Stimulated activated naive CD4-positive, alpha-beta T cell (primary cell): ENCODE measurements around the gene LACC1.
A peak's percentile ranks its signal among the peaks of the same experiment; 100 is the strongest.

Experiments
- DNase-seq, 6 experiments: peaks; one replicate each; lab custom pipeline; 2025; lab: John Stamatoyannopoulos, UW

Gene LACC1

GRCh38 chr13:43879755-43880181 is at the start of gene LACC1:
LACC1 (plus strand) TSS chr13:43879904; CDS start chr13:43880986, 1,082 bp downstream.
- peak in 4 of 6 experiments; percentile 8 to 55 (median 44) for DNase-seq

DNA sequence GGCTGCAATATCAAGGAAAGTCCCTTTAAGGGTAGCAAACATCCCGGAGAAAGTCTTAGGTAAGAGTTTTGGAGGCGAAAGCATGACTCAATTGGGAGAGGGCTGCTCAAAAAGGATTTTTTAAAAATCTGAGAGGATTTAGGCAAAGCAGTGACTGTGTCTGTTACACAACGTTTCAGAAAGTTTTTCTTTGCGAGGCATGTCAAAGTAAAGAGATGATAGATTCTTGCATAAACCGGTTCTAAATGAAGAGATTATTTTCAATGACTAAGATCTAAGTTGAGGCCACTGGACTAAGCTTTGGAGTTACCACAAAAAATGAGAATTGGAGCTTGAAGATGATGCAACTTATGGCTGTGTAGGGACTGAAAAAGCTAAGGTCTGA is 49.2 kb upstream of the LACC1 start:
- no peak for DNase-seq

- DNase-seq: no peak
These were observed 48.6 kb upstream of the LACC1 start for GRCh38 chr13:43831088-43831487.

GRCh38 chr13:43835701-43836100 is 44.0 kb upstream of the LACC1 start:
- DNase-seq: no peak

DNA sequence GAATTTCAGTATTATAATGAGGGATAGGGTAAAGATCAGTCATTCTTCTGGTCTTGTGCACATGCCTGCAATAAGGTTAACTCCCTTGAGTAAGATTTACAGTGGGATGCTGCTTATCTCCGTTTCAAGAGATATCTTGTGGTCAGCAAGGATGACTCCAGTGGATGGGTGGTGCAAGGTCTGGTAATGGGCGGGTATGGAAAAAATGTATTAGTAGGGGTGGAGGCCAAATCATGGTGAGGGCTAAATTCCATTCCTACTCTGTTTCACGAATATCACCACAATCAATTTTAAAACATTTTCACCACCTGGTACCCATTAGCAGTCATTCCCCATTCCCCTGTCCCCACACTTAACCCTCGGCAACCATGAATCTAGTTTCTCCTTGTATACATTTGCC is 40.8 kb upstream of the LACC1 start:
- DNase-seq: no peak

DNA sequence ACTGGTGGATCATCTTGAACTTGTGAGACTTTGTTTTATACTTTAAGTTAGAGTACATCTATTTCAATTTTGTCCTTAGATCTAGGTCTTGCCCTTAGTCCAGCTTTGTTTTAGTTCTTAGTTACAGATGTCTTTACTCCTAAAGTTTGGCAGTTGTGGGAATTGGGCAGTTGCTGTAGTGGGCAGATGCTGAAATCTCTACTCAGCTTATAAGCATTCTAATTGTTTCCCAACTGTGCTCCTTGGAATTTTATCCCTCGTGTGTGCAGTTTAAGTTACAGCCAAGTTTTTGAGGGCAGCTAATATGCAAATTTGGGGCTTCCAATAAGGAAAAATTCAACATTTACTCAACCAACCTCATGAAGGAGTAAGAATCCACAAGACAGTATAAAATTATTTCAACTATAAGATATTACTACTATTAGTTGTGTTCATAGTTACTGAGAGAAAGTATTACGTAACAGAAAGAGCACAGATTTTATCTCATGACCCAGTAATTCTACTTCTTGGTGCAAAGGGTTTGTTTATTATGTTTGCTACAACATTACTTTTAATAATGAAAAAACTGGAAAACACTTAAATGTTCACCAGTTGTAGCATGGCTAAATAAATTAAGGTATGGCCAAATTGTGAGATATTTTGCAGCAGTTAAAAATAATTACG is 33.1 kb upstream of the LACC1 start:
- DNase-seq: no peak

GRCh38 chr13:43848001-43848649 is 31.6 kb upstream of the LACC1 start:
- DNase-seq: no peak

DNA sequence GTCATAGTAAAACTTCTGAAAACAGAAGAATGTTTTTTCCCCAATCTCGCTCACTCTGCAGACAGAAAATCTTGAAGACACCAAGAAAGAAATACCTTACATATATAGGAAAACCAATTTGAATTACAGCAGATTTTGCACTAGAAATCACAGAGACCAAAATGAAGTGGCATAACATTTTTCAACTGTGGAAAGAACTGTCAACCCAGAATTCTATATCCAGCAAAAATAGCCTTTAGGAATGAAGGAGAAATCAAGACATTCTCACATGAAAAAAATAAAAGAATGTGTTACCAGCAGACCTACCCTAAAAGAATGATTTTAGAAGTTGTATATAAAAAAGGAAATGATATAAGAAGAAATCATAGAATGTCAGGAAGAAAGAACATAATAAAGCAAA is 28.8 kb upstream of the LACC1 start:
- no peak for DNase-seq

GRCh38 chr13:43852923-43853404 is 26.7 kb upstream of the LACC1 start:
- DNase-seq: no peak

DNA sequence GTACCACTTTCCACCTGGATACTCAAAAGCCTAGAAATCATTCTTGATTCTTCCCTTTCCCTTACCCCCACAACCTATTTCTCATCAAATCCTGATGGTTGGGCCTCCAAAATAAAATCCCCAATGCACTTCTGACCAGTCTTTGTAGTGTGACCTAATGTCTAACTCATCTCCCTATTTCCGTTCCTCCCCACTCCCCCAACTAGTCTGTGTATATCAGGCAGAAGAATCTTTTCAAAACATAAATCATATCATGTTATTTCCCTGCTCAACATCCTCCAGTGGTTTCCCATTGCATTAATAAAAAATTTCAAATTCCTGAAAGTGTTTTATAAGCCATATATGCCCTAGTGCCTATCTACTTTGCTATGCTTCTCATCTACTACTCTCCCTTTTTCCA is 17.8 kb upstream of the LACC1 start:
- no peak for DNase-seq

DNA sequence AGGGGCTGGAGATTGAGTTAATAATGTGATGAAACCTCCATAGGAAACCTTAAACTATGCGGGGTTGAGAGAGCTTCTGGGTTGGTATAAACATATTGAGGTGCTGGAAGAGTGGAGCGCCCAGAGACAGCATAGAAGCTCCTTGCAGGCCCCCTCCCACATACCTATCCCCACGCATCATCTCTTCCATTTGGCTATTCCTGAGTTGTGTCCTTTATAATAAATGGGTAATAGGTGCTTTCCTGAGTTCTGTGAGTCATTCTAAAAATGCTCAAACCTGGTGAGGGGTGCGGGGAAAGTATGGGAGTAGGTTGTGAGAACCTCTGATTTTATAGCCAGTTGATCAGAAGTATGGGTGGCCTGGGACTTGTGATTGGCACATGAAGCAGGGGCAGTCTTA is 14.8 kb upstream of the LACC1 start:
- DNase-seq: no peak

DNA sequence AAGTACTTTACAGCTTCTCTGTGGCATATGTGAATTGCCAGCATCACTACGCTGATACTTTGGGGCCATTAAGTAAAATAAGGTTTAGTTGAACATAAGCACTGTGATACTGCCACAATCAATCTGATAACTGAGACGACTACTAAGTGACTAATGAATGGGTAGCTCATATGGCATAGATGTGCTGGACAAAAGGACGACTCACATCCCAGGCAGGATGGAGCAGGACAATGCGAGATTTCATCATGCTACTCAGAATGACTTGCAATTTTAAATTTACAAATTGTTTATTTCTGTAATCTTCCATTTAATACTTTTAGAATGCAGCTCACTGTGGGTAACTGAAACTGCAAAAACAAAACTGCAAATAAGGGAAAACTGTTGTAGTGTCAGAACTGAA is 13.8 kb upstream of the LACC1 start:
- DNase-seq: no peak

DNA sequence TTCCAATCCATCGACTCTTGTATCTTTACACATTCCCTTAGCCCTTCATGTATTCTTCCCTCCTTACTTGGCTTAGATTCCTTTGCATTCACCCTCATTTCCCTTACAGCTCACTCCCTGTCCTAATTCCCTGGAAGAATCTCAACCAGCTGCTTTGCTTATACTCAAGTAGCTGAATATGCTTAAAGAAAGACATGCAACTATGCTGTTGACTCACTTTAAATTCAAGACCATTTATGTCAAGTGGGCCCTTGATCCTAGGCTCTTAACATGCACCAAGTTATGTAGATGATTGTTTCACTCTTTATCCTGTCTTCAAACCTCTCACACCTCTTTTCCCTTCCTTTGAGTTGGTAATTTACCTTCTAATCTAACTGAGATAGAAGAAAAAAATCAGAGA is 7.5 kb upstream of the LACC1 start:
- DNase-seq: no peak

DNA sequence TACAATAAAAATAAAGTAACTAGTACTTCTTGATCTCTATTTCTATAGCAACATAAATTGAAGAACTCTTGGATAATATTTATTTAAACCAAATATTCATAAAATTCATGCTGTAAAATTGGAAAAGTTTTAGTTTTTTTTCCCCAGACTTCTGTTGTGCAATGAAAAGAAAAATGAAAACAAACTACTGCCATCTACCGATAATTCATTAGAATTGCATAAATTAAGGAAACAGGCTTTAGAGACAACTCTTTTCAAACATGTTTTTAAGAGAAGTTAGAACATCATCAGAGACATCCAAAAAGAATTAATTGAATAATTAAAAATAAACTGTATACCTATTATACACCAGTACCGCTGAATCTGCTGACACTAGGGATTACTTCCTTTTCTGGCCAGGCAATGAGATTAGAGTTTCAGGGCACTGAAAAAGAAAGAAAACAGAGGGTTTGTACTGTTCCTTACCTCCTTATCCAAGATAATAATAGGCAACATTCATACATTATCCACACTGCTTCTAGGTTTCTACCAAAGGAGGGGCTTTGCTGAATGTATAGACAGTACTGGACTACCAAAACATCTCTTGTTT is 5.1 kb upstream of the LACC1 start:
- DNase-seq: peak in 1 of 6 experiments; percentile 9

- DNase-seq: no peak
These were observed 3.3 kb upstream of the LACC1 start for GRCh38 chr13:43876366-43876765.

DNA sequence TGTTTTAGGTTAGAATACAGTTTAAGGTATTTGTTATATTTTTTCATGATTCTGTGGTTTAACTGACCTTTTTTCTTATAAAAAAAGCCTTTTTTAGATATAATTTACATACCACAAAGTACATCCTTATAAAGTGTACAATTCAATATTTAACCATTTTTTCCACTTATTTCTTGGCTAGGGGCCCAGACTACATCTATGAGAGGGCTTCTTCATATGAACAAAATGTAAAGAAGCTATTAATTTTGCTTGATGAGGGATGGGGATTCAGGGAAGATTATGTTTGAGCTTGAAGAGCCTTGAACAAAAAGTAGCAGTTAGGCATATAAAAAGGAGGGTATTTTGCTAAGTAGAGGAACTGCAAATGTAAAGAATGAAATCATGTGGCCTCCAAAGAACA is 2.4 kb upstream of the LACC1 start:
- DNase-seq: no peak

GRCh38 chr13:43877766-43878165 is 1.9 kb upstream of the LACC1 start:
- DNase-seq: no peak

DNA sequence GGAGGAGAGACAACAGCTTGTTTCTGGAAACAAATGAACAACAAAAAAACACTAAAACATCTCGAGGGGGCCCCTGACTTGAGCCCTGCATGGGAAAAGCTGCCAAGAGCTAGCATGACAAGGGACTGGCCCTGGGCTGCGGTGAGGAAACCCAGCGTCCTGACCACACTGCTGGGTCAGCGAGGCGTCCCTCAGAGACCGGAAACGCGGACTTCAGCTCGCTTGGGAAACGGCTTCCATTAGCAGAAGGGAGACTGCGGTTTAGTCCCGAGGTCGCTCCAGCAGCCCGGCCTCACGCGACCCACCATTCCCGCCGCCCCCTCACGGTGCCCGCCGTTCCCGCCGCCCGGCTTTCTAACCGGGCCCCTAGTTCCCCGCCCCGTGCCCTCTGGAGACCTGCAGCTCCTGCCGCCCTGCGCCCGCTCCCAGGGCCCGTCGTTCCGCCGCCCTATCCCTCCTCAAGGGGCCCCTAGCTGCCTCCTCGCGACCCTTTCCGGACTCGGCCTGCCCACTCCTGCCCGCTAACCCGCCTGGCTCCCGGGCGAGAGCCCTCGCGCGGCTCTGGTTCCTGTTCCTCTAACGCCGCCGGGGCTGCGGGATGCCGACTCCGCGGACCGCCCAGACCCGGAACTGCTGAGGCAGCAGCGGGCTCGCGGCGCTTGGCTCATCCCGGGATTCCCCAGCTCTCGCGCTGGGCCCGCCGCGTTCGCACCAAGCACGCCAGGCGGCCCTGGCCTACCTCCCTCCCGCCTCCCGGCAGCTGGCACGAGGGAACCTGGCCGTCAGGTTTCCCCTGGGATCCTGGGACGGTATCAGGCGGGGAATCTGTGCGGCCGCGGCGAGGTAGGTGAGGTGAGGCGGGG is 581 bp upstream of the LACC1 start, which contains the start of gene CCDC122:
Gene CCDC122, minus strand, starts transcription at position 849 of the 863 bp plus-strand sequence. CDS start 10,364 bp downstream, outside the sequence.
- peak; percentile 31 to 68 (median 55) for DNase-seq

DNA sequence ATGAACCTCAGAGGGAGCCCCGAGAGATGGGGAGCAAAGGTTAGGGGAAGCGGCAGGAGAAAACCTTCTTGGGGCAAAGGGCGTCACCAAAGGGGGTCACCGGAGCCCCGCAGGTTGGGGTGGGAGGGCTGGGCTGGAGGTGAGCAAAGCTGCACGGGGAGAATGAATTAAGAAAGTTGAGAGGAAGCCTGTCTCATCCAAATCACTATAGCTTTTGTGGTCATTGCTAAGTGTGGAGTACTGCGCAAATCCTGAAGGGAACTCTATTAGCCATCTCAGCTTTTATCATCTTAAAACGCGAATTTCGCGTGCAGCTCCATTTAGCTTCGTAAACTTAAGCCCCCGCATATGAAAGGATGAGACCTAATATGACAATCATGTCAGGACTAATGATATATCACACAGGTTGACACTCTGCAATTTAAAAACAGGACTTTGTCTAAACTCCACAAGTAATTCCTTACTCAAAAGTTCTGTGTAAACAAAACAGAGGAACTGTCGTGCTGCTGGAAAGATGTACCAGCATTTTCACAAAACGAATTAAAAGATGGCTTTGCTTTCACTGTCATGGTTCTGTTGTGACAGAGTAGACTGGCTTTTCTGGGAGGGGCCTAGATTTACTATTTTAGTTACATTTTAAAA is 631 bp downstream of the LACC1 start:
- DNase-seq: no peak

GRCh38 chr13:43880926-43881325 is 1.2 kb downstream of the LACC1 start:
- DNase-seq: no peak

GRCh38 chr13:43881580-43881979 is 1.9 kb downstream of the LACC1 start:
- DNase-seq: no peak

- DNase-seq: no peak
These were observed 3.9 kb downstream of the LACC1 start for GRCh38 chr13:43883631-43884030.
